ENCODE results near the gene MUC2.

DNA sequence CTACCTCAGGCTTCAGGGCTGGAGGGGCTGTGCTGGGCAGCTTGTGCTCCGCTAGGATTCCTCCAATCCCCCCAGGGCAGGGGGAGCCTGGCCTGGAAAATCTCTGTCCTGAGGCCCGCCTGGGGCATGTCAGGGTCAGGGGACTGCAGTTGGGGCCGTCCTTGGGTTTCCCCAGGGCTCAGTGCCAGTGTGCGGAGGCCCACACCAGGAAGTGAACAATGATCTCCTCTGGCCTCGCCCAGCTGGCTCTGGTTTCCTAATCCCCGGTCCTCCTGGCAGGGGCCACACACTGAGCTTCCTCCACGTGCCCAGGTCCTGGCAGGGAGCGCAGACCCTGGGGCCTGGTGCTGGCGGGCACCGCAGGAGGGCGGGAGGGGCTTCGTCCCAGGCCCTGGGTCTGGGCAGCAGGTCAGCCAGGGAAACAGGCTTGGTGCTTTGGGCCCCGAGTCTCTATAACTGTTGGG is 1.4 kb upstream of the MUC2 start:
- TF ChIP-seq, protein P1, sequence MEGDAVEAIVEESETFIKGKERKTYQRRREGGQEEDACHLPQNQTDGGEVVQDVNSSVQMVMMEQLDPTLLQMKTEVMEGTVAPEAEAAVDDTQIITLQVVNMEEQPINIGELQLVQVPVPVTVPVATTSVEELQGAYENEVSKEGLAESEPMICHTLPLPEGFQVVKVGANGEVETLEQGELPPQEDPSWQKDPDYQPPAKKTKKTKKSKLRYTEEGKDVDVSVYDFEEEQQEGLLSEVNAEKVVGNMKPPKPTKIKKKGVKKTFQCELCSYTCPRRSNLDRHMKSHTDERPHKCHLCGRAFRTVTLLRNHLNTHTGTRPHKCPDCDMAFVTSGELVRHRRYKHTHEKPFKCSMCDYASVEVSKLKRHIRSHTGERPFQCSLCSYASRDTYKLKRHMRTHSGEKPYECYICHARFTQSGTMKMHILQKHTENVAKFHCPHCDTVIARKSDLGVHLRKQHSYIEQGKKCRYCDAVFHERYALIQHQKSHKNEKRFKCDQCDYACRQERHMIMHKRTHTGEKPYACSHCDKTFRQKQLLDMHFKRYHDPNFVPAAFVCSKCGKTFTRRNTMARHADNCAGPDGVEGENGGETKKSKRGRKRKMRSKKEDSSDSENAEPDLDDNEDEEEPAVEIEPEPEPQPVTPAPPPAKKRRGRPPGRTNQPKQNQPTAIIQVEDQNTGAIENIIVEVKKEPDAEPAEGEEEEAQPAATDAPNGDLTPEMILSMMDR (CRISPR knock-in tag; IDR thresholded peaks at IDR 0.05): no peak
- TF ChIP-seq KAT7 (CRISPR knock-in tag; IDR thresholded peaks at IDR 0.05; ENCODE audit: borderline replicate concordance): no peak
- TF ChIP-seq SRSF4 (IDR thresholded peaks at IDR 0.05; ENCODE audit: low read depth, low read length, poor library complexity, severe bottlenecking): no peak
- TF ChIP-seq PTBP1 (IDR thresholded peaks at IDR 0.05; ENCODE audit: low read depth, low read length, poor library complexity, severe bottlenecking): no peak
- TF ChIP-seq EZH2 (conservative IDR thresholded peaks at IDR 0.05; ENCODE audit: low read depth, low read length): no peak

Measured in HepG2 (cell line).